Thyroid gland (tissue), 4 donors: ENCODE results near the gene ATP1A4.

Experiments used
- POLR2A ChIP-seq, 2 donors: fragments of 450-650 bp; IDR thresholded peaks; one replicate each; pipeline ENCODE4 v1.6.1; 2017; ENCODE audit warnings: antibody characterized with exemption in 2 of 2, mild to moderate bottlenecking in 2 of 2, moderate library complexity in 1 of 2
- TF ChIP-seq, protein P1 (sequence below), 6 experiments: fragments of 200-600 bp in 3 of 6; fragments of 450-650 bp in 3 of 6; sonication (generic) in 3 of 6; IDR thresholded peaks; one replicate each; pipeline ENCODE4 v1.5.1; 2016 to 2019; ENCODE audit warnings: antibody characterized with exemption in 6 of 6, mild to moderate bottlenecking in 2 of 6, inconsistent platforms in 1 of 6, moderate library complexity in 1 of 6

DNA sequence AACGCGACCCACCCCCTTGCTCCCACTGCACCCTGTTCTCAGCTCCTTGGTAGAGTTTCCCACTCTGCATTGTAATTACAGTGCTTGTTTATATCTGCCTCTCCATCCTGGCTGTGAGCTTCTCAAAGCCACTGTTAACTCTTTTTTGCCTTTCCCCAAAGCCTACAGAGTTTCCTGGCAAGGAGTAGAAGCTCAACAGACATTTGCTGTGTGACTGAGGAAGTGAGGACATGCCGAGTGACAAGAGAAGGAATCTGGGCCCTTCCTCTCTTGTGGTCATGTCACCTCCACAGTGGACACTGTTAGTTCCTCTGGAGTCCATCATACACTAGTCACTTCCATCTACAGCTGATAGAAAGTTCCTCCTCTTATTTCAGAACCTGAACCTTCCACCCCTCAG is 46.9 kb upstream of the ATP1A4 start:
- TF ChIP-seq, protein P1, sequence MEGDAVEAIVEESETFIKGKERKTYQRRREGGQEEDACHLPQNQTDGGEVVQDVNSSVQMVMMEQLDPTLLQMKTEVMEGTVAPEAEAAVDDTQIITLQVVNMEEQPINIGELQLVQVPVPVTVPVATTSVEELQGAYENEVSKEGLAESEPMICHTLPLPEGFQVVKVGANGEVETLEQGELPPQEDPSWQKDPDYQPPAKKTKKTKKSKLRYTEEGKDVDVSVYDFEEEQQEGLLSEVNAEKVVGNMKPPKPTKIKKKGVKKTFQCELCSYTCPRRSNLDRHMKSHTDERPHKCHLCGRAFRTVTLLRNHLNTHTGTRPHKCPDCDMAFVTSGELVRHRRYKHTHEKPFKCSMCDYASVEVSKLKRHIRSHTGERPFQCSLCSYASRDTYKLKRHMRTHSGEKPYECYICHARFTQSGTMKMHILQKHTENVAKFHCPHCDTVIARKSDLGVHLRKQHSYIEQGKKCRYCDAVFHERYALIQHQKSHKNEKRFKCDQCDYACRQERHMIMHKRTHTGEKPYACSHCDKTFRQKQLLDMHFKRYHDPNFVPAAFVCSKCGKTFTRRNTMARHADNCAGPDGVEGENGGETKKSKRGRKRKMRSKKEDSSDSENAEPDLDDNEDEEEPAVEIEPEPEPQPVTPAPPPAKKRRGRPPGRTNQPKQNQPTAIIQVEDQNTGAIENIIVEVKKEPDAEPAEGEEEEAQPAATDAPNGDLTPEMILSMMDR (IDR thresholded peaks at IDR 0.05), result no peak
- no peak for TF ChIP-seq POLR2A (IDR thresholded peaks at IDR 0.05)
